ENCODE data around the gene CUEDC2.

The CUEDC2 gene

GRCh38 chr10:102453502-102453901 lies 21.1 kb upstream of the CUEDC2 start:
- DNase-seq = no peak

- no peak for DNase-seq
Observed at GRCh38 chr10:102452672-102453340, 20.4 kb upstream of the CUEDC2 start.

GRCh38 chr10:102451105-102451969 lies 19.0 kb upstream of the CUEDC2 start, which contains the start of gene C10orf95:
Gene C10orf95 (minus strand): TSS chr10:102451543. CDS start chr10:102451093, 450 bp downstream.
- DNase-seq = no peak

- DNase-seq = peak; percentile 65
Observed at GRCh38 chr10:102450374-102451104, 18.2 kb upstream of the CUEDC2 start.

- DNase-seq = no peak
Observed at GRCh38 chr10:102450124-102450373, 17.7 kb upstream of the CUEDC2 start.

- DNase-seq = peak; percentile 80
Observed at GRCh38 chr10:102449321-102450123, 17.1 kb upstream of the CUEDC2 start.

- DNase-seq = no peak
Observed at GRCh38 chr10:102444851-102445250, 12.5 kb upstream of the CUEDC2 start.

GRCh38 chr10:102438374-102438773 lies 6.0 kb upstream of the CUEDC2 start:
- no peak for DNase-seq

GRCh38 chr10:102437515-102437914 lies 5.1 kb upstream of the CUEDC2 start:
- DNase-seq = no peak

GRCh38 chr10:102436312-102436711 lies 3.9 kb upstream of the CUEDC2 start:
- DNase-seq = no peak

GRCh38 chr10:102435529-102436233 lies 3.3 kb upstream of the CUEDC2 start:
- peak; percentile 35 for DNase-seq

- no peak for DNase-seq
Observed at GRCh38 chr10:102435133-102435497, 2.7 kb upstream of the CUEDC2 start.

- no peak for DNase-seq
Observed at GRCh38 chr10:102434394-102435132, 2.2 kb upstream of the CUEDC2 start.

- no peak for DNase-seq
Observed at GRCh38 chr10:102433619-102434046, 1.3 kb upstream of the CUEDC2 start.

GRCh38 chr10:102431452-102432124 lies 786 bp downstream of the CUEDC2 start:
- DNase-seq = no peak

GRCh38 chr10:102429468-102429867 lies 2.9 kb downstream of the CUEDC2 start:
- no peak for DNase-seq

GRCh38 chr10:102426803-102427287 lies 5.5 kb downstream of the CUEDC2 start:
- DNase-seq = no peak

- no peak for DNase-seq
Observed at GRCh38 chr10:102425444-102425843, 6.9 kb downstream of the CUEDC2 start.

GRCh38 chr10:102424916-102425315 lies 7.5 kb downstream of the CUEDC2 start:
- DNase-seq = no peak

- DNase-seq = no peak
Observed at GRCh38 chr10:102424145-102424544, 8.2 kb downstream of the CUEDC2 start.
